ENCODE data around the gene C10orf90. TPM values are rescaled to one million over a fixed set of nuclear protein-coding genes. Genes with fewer than 3 reads are reported as not detected.

The C10orf90 gene
- total and polyA plus RNA-seq, 2 experiments from 2014 or later = 0.20 TPM; not detected in 1

DNA sequence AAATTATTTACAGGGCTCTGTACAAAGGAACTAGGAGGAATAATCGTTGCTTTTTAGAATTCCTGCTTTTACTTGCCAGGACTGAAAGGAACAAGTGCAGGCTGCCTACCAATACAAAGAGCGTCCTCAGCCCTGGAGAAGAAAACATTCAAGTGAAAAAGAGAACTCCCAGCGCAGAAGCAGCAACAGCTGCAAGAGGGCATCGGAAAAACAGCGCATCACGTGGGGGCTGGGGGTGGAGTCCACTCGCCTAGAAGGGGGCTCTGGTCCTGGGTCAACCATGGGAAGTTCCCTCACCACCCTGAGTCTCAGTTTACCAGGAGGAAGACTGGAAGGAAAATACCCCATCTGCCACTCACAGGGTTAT lies 385 bp upstream of the C10orf90 start:
- H4K20me1 ChIP-seq (ENCODE audit: insufficient read depth, poor library complexity, severe bottlenecking) = no peaks in the 10 kb centered on the region
- TF ChIP-seq EZH2phosphoT487 (IDR thresholded peaks at IDR 0.05; ENCODE audit: low read depth, severe bottlenecking, unreplicated experiment) (no peak), EZH2 (IDR thresholded peaks at IDR 0.05; ENCODE audit: borderline replicate concordance) (no peak)
- TF ChIP-seq, protein P1, sequence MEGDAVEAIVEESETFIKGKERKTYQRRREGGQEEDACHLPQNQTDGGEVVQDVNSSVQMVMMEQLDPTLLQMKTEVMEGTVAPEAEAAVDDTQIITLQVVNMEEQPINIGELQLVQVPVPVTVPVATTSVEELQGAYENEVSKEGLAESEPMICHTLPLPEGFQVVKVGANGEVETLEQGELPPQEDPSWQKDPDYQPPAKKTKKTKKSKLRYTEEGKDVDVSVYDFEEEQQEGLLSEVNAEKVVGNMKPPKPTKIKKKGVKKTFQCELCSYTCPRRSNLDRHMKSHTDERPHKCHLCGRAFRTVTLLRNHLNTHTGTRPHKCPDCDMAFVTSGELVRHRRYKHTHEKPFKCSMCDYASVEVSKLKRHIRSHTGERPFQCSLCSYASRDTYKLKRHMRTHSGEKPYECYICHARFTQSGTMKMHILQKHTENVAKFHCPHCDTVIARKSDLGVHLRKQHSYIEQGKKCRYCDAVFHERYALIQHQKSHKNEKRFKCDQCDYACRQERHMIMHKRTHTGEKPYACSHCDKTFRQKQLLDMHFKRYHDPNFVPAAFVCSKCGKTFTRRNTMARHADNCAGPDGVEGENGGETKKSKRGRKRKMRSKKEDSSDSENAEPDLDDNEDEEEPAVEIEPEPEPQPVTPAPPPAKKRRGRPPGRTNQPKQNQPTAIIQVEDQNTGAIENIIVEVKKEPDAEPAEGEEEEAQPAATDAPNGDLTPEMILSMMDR (IDR thresholded peaks at IDR 0.05; ENCODE audit: poor library complexity) = no peak
- H3K27me3 ChIP-seq = no peaks in the 10 kb centered on the region
- H3K79me2 ChIP-seq = no peaks in the 10 kb centered on the region
- no peaks in the 10 kb centered on the region for H3K36me3 ChIP-seq (replicated peaks; ENCODE audit: insufficient read depth, low read depth)
- no peaks in the 10 kb centered on the region for H3K9me3 ChIP-seq (ENCODE audit: low read depth)
- WGBS (ENCODE audit: low lambda C conversion rate, missing lambda C conversion rate) = 65% methylated on average over 7 of the region's 7 CpGs
- no peak overlapping the region for H3K27ac ChIP-seq
- H3K4me3 ChIP-seq = no peak overlapping the region
- no peak for DNase-seq (ENCODE audit: low spot score)
- no peaks in the 10 kb centered on the region for H3K4me1 ChIP-seq (ENCODE audit: insufficient read depth)
- no peak overlapping the region for H2AFZ ChIP-seq
- H3K4me2 ChIP-seq = no peak overlapping the region
- H3K9me2 ChIP-seq (replicated peaks; ENCODE audit: insufficient read depth) = no peaks in the 10 kb centered on the region

DNA sequence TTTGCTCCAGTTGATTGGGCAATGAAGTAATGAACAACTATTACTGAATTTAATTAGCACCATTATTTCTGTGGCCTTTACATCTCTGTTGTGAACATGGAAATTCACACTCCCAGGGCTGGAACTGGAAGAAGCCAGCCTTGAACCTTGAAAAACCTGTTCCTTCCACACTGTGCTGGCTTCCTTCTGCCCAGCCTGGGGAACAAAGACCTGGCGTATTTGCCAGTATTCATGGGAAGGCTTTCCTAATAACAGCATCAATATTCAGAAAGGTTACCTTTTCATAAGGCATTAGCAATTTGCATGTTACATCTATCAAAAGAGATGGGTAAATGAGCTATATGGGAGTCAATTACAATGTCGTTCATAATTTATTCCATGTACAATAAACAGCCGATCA lies 1.3 kb downstream of the C10orf90 start:
- no peaks in the 10 kb centered on the region for H3K4me1 ChIP-seq (ENCODE audit: insufficient read depth)
- H3K79me2 ChIP-seq = no peaks in the 10 kb centered on the region
- WGBS (ENCODE audit: low lambda C conversion rate, missing lambda C conversion rate) = 63% methylated on average over 3 of the region's 3 CpGs
- no peak overlapping the region for H3K27ac ChIP-seq
- no peaks in the 10 kb centered on the region for H3K36me3 ChIP-seq (replicated peaks; ENCODE audit: insufficient read depth, low read depth)
- no peak overlapping the region for H3K4me3 ChIP-seq
- H3K9me3 ChIP-seq (ENCODE audit: low read depth) = no peaks in the 10 kb centered on the region
- H2AFZ ChIP-seq = no peak overlapping the region
- H3K9me2 ChIP-seq (replicated peaks; ENCODE audit: insufficient read depth) = no peaks in the 10 kb centered on the region
- H3K27me3 ChIP-seq = no peaks in the 10 kb centered on the region
- no peak for DNase-seq (ENCODE audit: low spot score)
- no peak for TF ChIP-seq EZH2 (IDR thresholded peaks at IDR 0.05; ENCODE audit: borderline replicate concordance)
- TF ChIP-seq EZH2phosphoT487 (IDR thresholded peaks at IDR 0.05; ENCODE audit: low read depth, severe bottlenecking, unreplicated experiment) = no peak
- TF ChIP-seq, protein P1 (IDR thresholded peaks at IDR 0.05; ENCODE audit: poor library complexity) = no peak
- H3K4me2 ChIP-seq = no peak overlapping the region
- H4K20me1 ChIP-seq (ENCODE audit: insufficient read depth, poor library complexity, severe bottlenecking) = no peaks in the 10 kb centered on the region

DNA sequence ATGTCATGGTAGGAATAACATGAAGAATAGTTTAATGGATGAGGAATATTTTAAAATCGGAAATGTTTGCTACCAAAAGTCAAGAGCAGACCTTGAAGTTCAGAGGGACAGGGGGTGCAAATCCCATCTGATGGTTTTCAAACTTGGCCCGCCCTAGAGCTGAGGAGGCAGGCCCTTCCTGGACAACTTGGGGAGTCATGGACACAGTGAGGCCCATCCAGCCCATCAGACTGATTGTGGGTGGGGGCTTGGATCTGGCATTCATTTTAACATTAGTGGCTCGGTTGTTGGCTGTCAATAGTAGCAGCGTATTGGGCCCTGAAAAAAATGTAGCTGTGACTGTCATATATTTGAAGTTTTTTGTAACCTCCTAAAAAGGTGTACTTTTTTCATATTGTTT lies 2.0 kb downstream of the C10orf90 start:
- no peaks in the 10 kb centered on the region for H3K27me3 ChIP-seq
- H2AFZ ChIP-seq = no peak overlapping the region
- H3K79me2 ChIP-seq = no peaks in the 10 kb centered on the region
- no peaks in the 10 kb centered on the region for H4K20me1 ChIP-seq (ENCODE audit: insufficient read depth, poor library complexity, severe bottlenecking)
- H3K4me1 ChIP-seq (ENCODE audit: insufficient read depth) = no peaks in the 10 kb centered on the region
- no peak overlapping the region for H3K27ac ChIP-seq
- H3K9me3 ChIP-seq (ENCODE audit: low read depth) = no peaks in the 10 kb centered on the region
- TF ChIP-seq, protein P1 (IDR thresholded peaks at IDR 0.05; ENCODE audit: poor library complexity) = no peak
- TF ChIP-seq EZH2phosphoT487 (IDR thresholded peaks at IDR 0.05; ENCODE audit: low read depth, severe bottlenecking, unreplicated experiment) (no peak), EZH2 (IDR thresholded peaks at IDR 0.05; ENCODE audit: borderline replicate concordance) (no peak)
- 97% methylated on average over 4 of the region's 4 CpGs for WGBS (ENCODE audit: low lambda C conversion rate, missing lambda C conversion rate)
- H3K9me2 ChIP-seq (replicated peaks; ENCODE audit: insufficient read depth) = no peaks in the 10 kb centered on the region
- no peaks in the 10 kb centered on the region for H3K36me3 ChIP-seq (replicated peaks; ENCODE audit: insufficient read depth, low read depth)
- DNase-seq (ENCODE audit: low spot score) = no peak
- no peak overlapping the region for H3K4me3 ChIP-seq
- no peak overlapping the region for H3K4me2 ChIP-seq

DNA sequence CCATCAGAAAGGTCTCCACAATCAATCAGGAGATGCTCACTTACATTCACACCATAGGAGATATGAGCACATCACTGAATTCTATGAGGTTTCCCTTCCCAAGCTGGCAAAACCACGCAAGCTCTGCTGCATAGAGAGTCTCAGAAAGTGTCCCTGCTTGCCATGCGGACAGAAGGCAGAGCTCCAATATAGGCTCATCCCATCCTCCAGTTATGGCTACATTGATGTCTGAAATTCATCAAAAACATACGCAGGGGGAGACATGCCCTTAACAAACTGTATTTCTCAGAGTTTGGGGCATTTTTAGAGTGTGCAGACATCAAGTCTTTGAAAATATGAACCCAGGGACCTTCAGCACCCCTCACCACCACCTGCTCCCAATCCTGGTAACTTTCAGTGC lies 2.9 kb downstream of the C10orf90 start:
- DNase-seq (ENCODE audit: low spot score) = no peak
- no peaks in the 10 kb centered on the region for H3K79me2 ChIP-seq
- no peak overlapping the region for H3K4me3 ChIP-seq
- no peaks in the 10 kb centered on the region for H3K4me1 ChIP-seq (ENCODE audit: insufficient read depth)
- 96% methylated on average over 3 of the region's 3 CpGs for WGBS (ENCODE audit: low lambda C conversion rate, missing lambda C conversion rate)
- TF ChIP-seq EZH2phosphoT487 (IDR thresholded peaks at IDR 0.05; ENCODE audit: low read depth, severe bottlenecking, unreplicated experiment) (no peak), EZH2 (IDR thresholded peaks at IDR 0.05; ENCODE audit: borderline replicate concordance) (no peak)
- TF ChIP-seq, protein P1 (IDR thresholded peaks at IDR 0.05; ENCODE audit: poor library complexity) = no peak
- H2AFZ ChIP-seq = no peak overlapping the region
- no peaks in the 10 kb centered on the region for H3K9me3 ChIP-seq (ENCODE audit: low read depth)
- H3K27ac ChIP-seq = no peak overlapping the region
- no peak overlapping the region for H3K4me2 ChIP-seq
- H3K27me3 ChIP-seq = no peaks in the 10 kb centered on the region
- no peaks in the 10 kb centered on the region for H3K36me3 ChIP-seq (replicated peaks; ENCODE audit: insufficient read depth, low read depth)
- no peaks in the 10 kb centered on the region for H4K20me1 ChIP-seq (ENCODE audit: insufficient read depth, poor library complexity, severe bottlenecking)
- H3K9me2 ChIP-seq (replicated peaks; ENCODE audit: insufficient read depth) = no peaks in the 10 kb centered on the region

Measured in hepatocyte (in vitro differentiated cells).